Sigmoid colon (tissue), 7 donors: Measurements from ENCODE around the gene MDP1. TPM values are rescaled to one million over a fixed set of nuclear protein-coding genes. Genes with fewer than 3 reads are reported as not detected.

Experiments used
- DNase-seq: peaks from one replicate; pipeline ENCODE4 v3.0.0-alpha.2; 2019
- H3K27ac ChIP-seq, 4 donors: fragments of 200-600 bp; sonication (generic); one replicate each; pipeline ENCODE4 v1.5.1; 2016 to 2019; ENCODE audit warnings: mild to moderate bottlenecking in 1 of 4
- H3K27me3 ChIP-seq, 3 donors: fragments of 200-600 bp; sonication (generic); one replicate each; pipeline ENCODE4 v1.5.1; 2019; ENCODE audit warnings: mild to moderate bottlenecking in 1 of 3
- H3K36me3 ChIP-seq, 4 donors: fragments of 200-600 bp; sonication (generic); one replicate each; pipeline ENCODE4 v1.5.1; 2016 to 2019
- H3K4me1 ChIP-seq, 4 donors: fragments of 200-600 bp; sonication (generic); one replicate each; pipeline ENCODE4 v1.5.1; 2017 to 2019
- H3K4me3 ChIP-seq, 4 donors: fragments of 200-600 bp; sonication (generic); one replicate each; pipeline ENCODE4 v1.5.1; 2017 to 2019; ENCODE audit warnings: mild to moderate bottlenecking in 2 of 4, moderate library complexity in 1 of 4
- H3K9me3 ChIP-seq, 4 donors: fragments of 200-600 bp in 3 of 4; sonication (generic) in 3 of 4; one replicate each; pipeline versions ENCODE4 v1.5.1 to v1.6.1; 2013 to 2019
- EP300 ChIP-seq, 4 donors: sonication (generic); formaldehyde crosslinking; IDR thresholded peaks; one replicate each; pipeline ENCODE4 v1.6.1; 2017; ENCODE audit warnings: antibody characterized with exemption in 4 of 4
- POLR2A ChIP-seq, 2 donors: fragments of 450-650 bp; IDR thresholded peaks; one replicate each; pipeline ENCODE4 v1.6.1; 2016; ENCODE audit warnings: antibody characterized with exemption in 2 of 2, mild to moderate bottlenecking in 2 of 2, moderate library complexity in 2 of 2
- POLR2AphosphoS5 ChIP-seq, 4 donors: sonication (generic); formaldehyde crosslinking; IDR thresholded peaks; one replicate each; pipeline ENCODE4 v1.6.1; 2017; ENCODE audit warnings: antibody characterized with exemption in 4 of 4
- WGBS, 2 donors: extraction: QIAGEN DNeasy Blood & Tissue Kit; methylation state at CpG; one replicate each; pipeline ENCODE4 v1.1.7; 2013; 5-methylcytosine and 5-hydroxymethylcytosine counted together
- intact Hi-C: fragments of 100-400 bp; cut with DNase I; formaldehyde crosslinking; loops from one replicate; pipeline ENCODE4 v1.15.1; 2023
- polyA plus RNA-seq, 3 donors: library from polyadenylated mRNA; stranded (reverse); fragments of 200-250 nt; gene quantifications; one replicate each; pipeline ENCODE4 v1.2.3, GENCODE V29; 2013
- small RNA-seq, 3 donors: library from RNA; depleted of rRNA; stranded (forward); fragments of <200 nt; gene quantifications; one replicate each; pipeline ENCODE3, GENCODE V24; 2016
- total RNA-seq, 4 donors: library from RNA; depleted of rRNA; stranded (reverse); fragments of >200 nt; gene quantifications; one replicate each; pipeline ENCODE4 v1.1.0, GENCODE V29; 2016
- TF ChIP-seq, protein P1 (sequence below), 4 experiments: fragments of 450-650 bp in 3 of 4; fragments of 200-600 bp in 1 of 4; IDR thresholded peaks; one replicate each; pipeline ENCODE4 v1.5.1; 2016 to 2019; ENCODE audit warnings: antibody characterized with exemption in 4 of 4, mild to moderate bottlenecking in 3 of 4, moderate library complexity in 2 of 4
- donor health status: healthy with polysubstance abuse.
- donor health status: Bipolar disorder and iron deficiency.
- donor health status: healthy.

The MDP1 gene
- total and polyA plus RNA-seq, 7 donors: 15.1 to 34.2 (median 28.8) TPM

- H3K27me3 ChIP-seq: no peaks in the 10 kb centered on the region
- no peak for DNase-seq
- no peak overlapping the region for H3K27ac ChIP-seq
- peaks cover 0 to 35% (median 24%) of the 10 kb centered on the region in 4 donors for H3K4me1 ChIP-seq
- TF ChIP-seq, protein P1, sequence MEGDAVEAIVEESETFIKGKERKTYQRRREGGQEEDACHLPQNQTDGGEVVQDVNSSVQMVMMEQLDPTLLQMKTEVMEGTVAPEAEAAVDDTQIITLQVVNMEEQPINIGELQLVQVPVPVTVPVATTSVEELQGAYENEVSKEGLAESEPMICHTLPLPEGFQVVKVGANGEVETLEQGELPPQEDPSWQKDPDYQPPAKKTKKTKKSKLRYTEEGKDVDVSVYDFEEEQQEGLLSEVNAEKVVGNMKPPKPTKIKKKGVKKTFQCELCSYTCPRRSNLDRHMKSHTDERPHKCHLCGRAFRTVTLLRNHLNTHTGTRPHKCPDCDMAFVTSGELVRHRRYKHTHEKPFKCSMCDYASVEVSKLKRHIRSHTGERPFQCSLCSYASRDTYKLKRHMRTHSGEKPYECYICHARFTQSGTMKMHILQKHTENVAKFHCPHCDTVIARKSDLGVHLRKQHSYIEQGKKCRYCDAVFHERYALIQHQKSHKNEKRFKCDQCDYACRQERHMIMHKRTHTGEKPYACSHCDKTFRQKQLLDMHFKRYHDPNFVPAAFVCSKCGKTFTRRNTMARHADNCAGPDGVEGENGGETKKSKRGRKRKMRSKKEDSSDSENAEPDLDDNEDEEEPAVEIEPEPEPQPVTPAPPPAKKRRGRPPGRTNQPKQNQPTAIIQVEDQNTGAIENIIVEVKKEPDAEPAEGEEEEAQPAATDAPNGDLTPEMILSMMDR (IDR thresholded peaks at IDR 0.05): no peak
- TF ChIP-seq POLR2A (IDR thresholded peaks at IDR 0.05) (no peak), POLR2AphosphoS5 (IDR thresholded peaks at IDR 0.05) (no peak), EP300 (IDR thresholded peaks at IDR 0.05) (no peak)
- H3K36me3 ChIP-seq: peaks cover 18 to 57% (median 41%) of the 10 kb centered on the region in 4 donors
- 94 to 98% methylated on average over 5 of the region's 5 CpGs for WGBS, 2 donors
- H3K4me3 ChIP-seq: no peak overlapping the region
- intact Hi-C loops: no loop called here
- H3K9me3 ChIP-seq: no peaks in the 10 kb centered on the region
Measured at GRCh38 chr14:24165785-24166184, 50.1 kb downstream of the MDP1 start.

GRCh38 chr14:24164518-24164991 lies 51.3 kb downstream of the MDP1 start:
- Histone ChIP-seq H3K27ac (no peak overlapping the region), H3K4me1 (peaks cover 0 to 40% (median 28%) of the 10 kb centered on the region in 4 donors), H3K27me3 (no peaks in the 10 kb centered on the region), H3K4me3 (no peak overlapping the region), H3K9me3 (no peaks in the 10 kb centered on the region), H3K36me3 (peaks cover 22 to 68% (median 41%) of the 10 kb centered on the region in 4 donors)
- TF ChIP-seq, protein P1 (IDR thresholded peaks at IDR 0.05): no peak
- TF ChIP-seq EP300 (IDR thresholded peaks at IDR 0.05): no peak
- TF ChIP-seq POLR2AphosphoS5 (IDR thresholded peaks at IDR 0.05): no peak
- TF ChIP-seq POLR2A (IDR thresholded peaks at IDR 0.05): no peak
- WGBS, 2 donors: 87 to 94% methylated on average over 14 of the region's 14 CpGs
- no peak for DNase-seq
- intact Hi-C loops: no loop called here

Small RNAs within 50 kb of the gene (small RNA-seq; reads per million reads assigned to genes)
- gene AL136295.4 (0 reads per million in 3 donors), gene CHMP4A (0 reads per million in 3 donors), gene IPO4 (0 reads per million in 3 donors), gene IRF9 (0 reads per million in 3 donors), gene MDP1 (0 to 0.06 (median 0) reads per million in 3 donors)

Other genes with a start within 250 kb of the MDP1 start
Only the 30 nearest of the 34 such genes appear.
- gene CARMIL3, start 164.1 kb downstream of the MDP1 start, total RNA-seq: 1 to 10 TPM in 2 of 4 donors, under 1 TPM in 2; 0.14 to 3.3 (median 0.62) TPM
- gene CARMIL3, start 164.1 kb downstream of the MDP1 start, polyA plus RNA-seq: 1 to 10 TPM in 1 of 3 donors, under 1 TPM in 2; under 0.01 to 1.7 (median 0.23) TPM
- 1 to 10 TPM in 3 of 4 donors, not detected in 1; 1.8 to 3.3 (median 2.9) TPM for gene CPNE6, start 144.5 kb downstream of the MDP1 start, total RNA-seq
- gene CPNE6, start 144.5 kb downstream of the MDP1 start, polyA plus RNA-seq: under 1 TPM in 1 of 3 donors, not detected in 2; 0.42 TPM
- 10 to 100 TPM in 2 of 4 donors, 1 to 10 TPM in 2; 7.1 to 12.2 (median 9.2) TPM for gene PCK2, start 121.8 kb downstream of the MDP1 start, total RNA-seq
- 100 to 1,000 TPM in 1 of 3 donors, 10 to 100 TPM in 2; 66.1 to 109 (median 99.5) TPM for gene PCK2, start 121.8 kb downstream of the MDP1 start, polyA plus RNA-seq
- 10 to 100 TPM; 37.7 to 82.9 (median 54.8) TPM for gene DCAF11, start 101.3 kb downstream of the MDP1 start, total RNA-seq
- 10 to 100 TPM; 70.9 to 79.8 (median 75.1) TPM for gene DCAF11, start 101.3 kb downstream of the MDP1 start, polyA plus RNA-seq
- gene NRL, start 101.1 kb downstream of the MDP1 start, total RNA-seq: 1 to 10 TPM in 2 of 4 donors, under 1 TPM in 2; 0.71 to 2.2 (median 1.4) TPM
- 1 to 10 TPM; 1.2 to 2.9 (median 1.8) TPM for gene NRL, start 101.1 kb downstream of the MDP1 start, polyA plus RNA-seq
- under 1 TPM in 1 of 4 donors, not detected in 3; 0.33 TPM for gene FITM1, start 85.4 kb downstream of the MDP1 start, total RNA-seq
- 1 to 10 TPM in 1 of 3 donors, not detected in 2; 1.8 TPM for gene FITM1, start 85.4 kb downstream of the MDP1 start, polyA plus RNA-seq
- gene PSME1, start 79.9 kb downstream of the MDP1 start, total RNA-seq: 100 to 1,000 TPM; 129 to 186 (median 152) TPM
- 100 to 1,000 TPM; 309 to 438 (median 416) TPM for gene PSME1, start 79.9 kb downstream of the MDP1 start, polyA plus RNA-seq
- 10 to 100 TPM in 3 of 4 donors, 1 to 10 TPM in 1; 5.0 to 20.9 (median 12.9) TPM for gene EMC9, start 74.5 kb downstream of the MDP1 start, total RNA-seq
- gene EMC9, start 74.5 kb downstream of the MDP1 start, polyA plus RNA-seq: 10 to 100 TPM; 20.6 to 37.2 (median 30.8) TPM
- 10 to 100 TPM; 26.2 to 43.5 (median 34.5) TPM for gene PSME2, start 69.5 kb downstream of the MDP1 start, total RNA-seq
- 100 to 1,000 TPM; 228 to 485 (median 356) TPM for gene PSME2, start 69.5 kb downstream of the MDP1 start, polyA plus RNA-seq
- gene RNF31, start 68.6 kb downstream of the MDP1 start, total RNA-seq: 10 to 100 TPM; 20.2 to 38.4 (median 29.7) TPM
- gene RNF31, start 68.6 kb downstream of the MDP1 start, polyA plus RNA-seq: 10 to 100 TPM; 13.6 to 57.8 (median 37.8) TPM
- 100 to 1,000 TPM in 1 of 4 donors, 10 to 100 TPM in 3; 54.6 to 103 (median 56.1) TPM for gene IRF9, start 54.8 kb downstream of the MDP1 start, total RNA-seq
- 100 to 1,000 TPM in 1 of 3 donors, 10 to 100 TPM in 2; 46.2 to 115 (median 51.8) TPM for gene IRF9, start 54.8 kb downstream of the MDP1 start, polyA plus RNA-seq
- 10 to 100 TPM in 2 of 4 donors, 1 to 10 TPM in 2; 4.6 to 24.1 (median 8.3) TPM for gene REC8, start 44.0 kb downstream of the MDP1 start, total RNA-seq
- gene REC8, start 44.0 kb downstream of the MDP1 start, polyA plus RNA-seq: 10 to 100 TPM in 1 of 3 donors, 1 to 10 TPM in 2; 1.8 to 21.7 (median 2.5) TPM
- 10 to 100 TPM; 11.0 to 37.1 (median 13.2) TPM for gene IPO4, start 27.2 kb downstream of the MDP1 start, total RNA-seq
- gene IPO4, start 27.2 kb downstream of the MDP1 start, polyA plus RNA-seq: 10 to 100 TPM in 1 of 3 donors, 1 to 10 TPM in 2; 3.0 to 24.4 (median 5.4) TPM
- gene TM9SF1, start 20.6 kb downstream of the MDP1 start, total RNA-seq: 10 to 100 TPM; 29.6 to 36.9 (median 34.7) TPM
- gene TM9SF1, start 20.6 kb downstream of the MDP1 start, polyA plus RNA-seq: 10 to 100 TPM in 2 of 3 donors, 1 to 10 TPM in 1; 7.9 to 37.2 (median 10.8) TPM
- gene TSSK4, start 10.4 kb downstream of the MDP1 start, total RNA-seq: under 1 TPM in 1 of 4 donors, not detected in 3; 0.66 TPM
- under 1 TPM in 1 of 3 donors, not detected in 2; 0.22 TPM for gene TSSK4, start 10.4 kb downstream of the MDP1 start, polyA plus RNA-seq
- 100 to 1,000 TPM in 2 of 4 donors, 10 to 100 TPM in 2; 65.6 to 149 (median 102) TPM for gene CHMP4A, start 2.6 kb downstream of the MDP1 start, total RNA-seq
- gene CHMP4A, start 2.6 kb downstream of the MDP1 start, polyA plus RNA-seq: 100 to 1,000 TPM in 2 of 3 donors, 10 to 100 TPM in 1; 81.6 to 116 (median 109) TPM
- gene NEDD8, start 16.3 kb upstream of the MDP1 start, total RNA-seq: 100 to 1,000 TPM; 104 to 217 (median 189) TPM
- 100 to 1,000 TPM; 204 to 243 (median 221) TPM for gene NEDD8, start 16.3 kb upstream of the MDP1 start, polyA plus RNA-seq
- 10 to 100 TPM; 44.3 to 63.9 (median 48.3) TPM for gene GMPR2, start 16.9 kb upstream of the MDP1 start, total RNA-seq
- 10 to 100 TPM; 56.5 to 97.1 (median 58.9) TPM for gene GMPR2, start 16.9 kb upstream of the MDP1 start, polyA plus RNA-seq
- gene TINF2, start 26.6 kb upstream of the MDP1 start, total RNA-seq: 10 to 100 TPM; 36.6 to 55.3 (median 50.1) TPM
- 10 to 100 TPM; 41.4 to 54.1 (median 43.5) TPM for gene TINF2, start 26.6 kb upstream of the MDP1 start, polyA plus RNA-seq
- gene TGM1, start 47.1 kb upstream of the MDP1 start, total RNA-seq: 1 to 10 TPM in 2 of 4 donors, under 1 TPM in 1, not detected in 1; 0.33 to 1.1 (median 1.1) TPM
- gene TGM1, start 47.1 kb upstream of the MDP1 start, polyA plus RNA-seq: 1 to 10 TPM in 1 of 3 donors, under 1 TPM in 2; 0.60 to 2.7 (median 0.69) TPM
- 10 to 100 TPM; 14.0 to 25.2 (median 20.0) TPM for gene RABGGTA, start 55.5 kb upstream of the MDP1 start, total RNA-seq
- gene RABGGTA, start 55.5 kb upstream of the MDP1 start, polyA plus RNA-seq: 10 to 100 TPM; 27.3 to 32.4 (median 31.9) TPM
- gene DHRS1, start 83.7 kb upstream of the MDP1 start, total RNA-seq: 10 to 100 TPM; 13.9 to 34.6 (median 29.3) TPM
- gene DHRS1, start 83.7 kb upstream of the MDP1 start, polyA plus RNA-seq: 10 to 100 TPM; 39.6 to 56.6 (median 40.8) TPM
- gene NOP9, start 83.8 kb upstream of the MDP1 start, total RNA-seq: 10 to 100 TPM; 12.8 to 16.8 (median 14.9) TPM
- 10 to 100 TPM in 2 of 3 donors, 1 to 10 TPM in 1; 7.8 to 29.0 (median 11.3) TPM for gene NOP9, start 83.8 kb upstream of the MDP1 start, polyA plus RNA-seq
- gene CIDEB, start 91.9 kb upstream of the MDP1 start, total RNA-seq: 1 to 10 TPM; 4.7 to 9.5 (median 8.0) TPM
- 1 to 10 TPM; 7.2 to 8.6 (median 7.2) TPM for gene CIDEB, start 91.9 kb upstream of the MDP1 start, polyA plus RNA-seq
- 1 to 10 TPM; 2.5 to 5.5 (median 4.3) TPM for gene LTB4R2, start 94.1 kb upstream of the MDP1 start, total RNA-seq
- gene LTB4R2, start 94.1 kb upstream of the MDP1 start, polyA plus RNA-seq: 1 to 10 TPM in 1 of 3 donors, under 1 TPM in 1, not detected in 1; under 0.01 to 3.9 TPM
- gene LTB4R, start 95.4 kb upstream of the MDP1 start, total RNA-seq: 1 to 10 TPM; 2.1 to 4.2 (median 2.9) TPM
- gene LTB4R, start 95.4 kb upstream of the MDP1 start, polyA plus RNA-seq: 1 to 10 TPM in 2 of 3 donors, under 1 TPM in 1; 0.60 to 9.8 (median 2.1) TPM
- gene ADCY4, start 119.0 kb upstream of the MDP1 start, total RNA-seq: 10 to 100 TPM in 3 of 4 donors, 1 to 10 TPM in 1; 8.1 to 36.0 (median 17.7) TPM
- 10 to 100 TPM in 1 of 3 donors, 1 to 10 TPM in 2; 1.4 to 16.5 (median 2.4) TPM for gene ADCY4, start 119.0 kb upstream of the MDP1 start, polyA plus RNA-seq
- gene RIPK3, start 123.9 kb upstream of the MDP1 start, total RNA-seq: 10 to 100 TPM in 1 of 4 donors, 1 to 10 TPM in 3; 2.6 to 12.5 (median 3.7) TPM
- 10 to 100 TPM; 28.8 to 66.4 (median 43.5) TPM for gene RIPK3, start 123.9 kb upstream of the MDP1 start, polyA plus RNA-seq
- 100 to 1,000 TPM in 1 of 4 donors, 10 to 100 TPM in 3; 29.6 to 120 (median 67.3) TPM for gene NFATC4, start 152.1 kb upstream of the MDP1 start, total RNA-seq
- gene NFATC4, start 152.1 kb upstream of the MDP1 start, polyA plus RNA-seq: 10 to 100 TPM; 10.4 to 45.1 (median 15.6) TPM
- 10 to 100 TPM in 1 of 4 donors, 1 to 10 TPM in 3; 6.8 to 17.4 (median 7.0) TPM for gene NYNRIN, start 182.9 kb upstream of the MDP1 start, total RNA-seq
- 1 to 10 TPM in 1 of 3 donors, under 1 TPM in 2; 0.60 to 6.5 (median 0.92) TPM for gene NYNRIN, start 182.9 kb upstream of the MDP1 start, polyA plus RNA-seq